ENCODE measurements around the gene PTPRN2. TPM values are rescaled to one million over a fixed set of nuclear protein-coding genes. Genes with fewer than 3 reads are reported as not detected.

Gene PTPRN2
- total RNA-seq, 1 experiment from 2014 or later: not detected

- Histone ChIP-seq H3K79me2 (ENCODE audit: low read depth) (no peaks in the 10 kb centered on the region), H2AFZ (no peak overlapping the region), H3K36me3 (ENCODE audit: low read depth) (no peaks in the 10 kb centered on the region), H3K9me3 (ENCODE audit: insufficient read depth, low read depth) (no peaks in the 10 kb centered on the region), H4K20me1 (ENCODE audit: insufficient read depth) (no peaks in the 10 kb centered on the region), H3K27ac (no peak overlapping the region), H3K27me3 (ENCODE audit: insufficient read depth, low read depth) (peaks cover 95% of the 10 kb centered on the region), H3K9me2 (ENCODE audit: insufficient read depth) (no peaks in the 10 kb centered on the region), H3K4me3 (no peak overlapping the region), H3F3A (ENCODE audit: insufficient read depth, low read depth) (no peaks in the 10 kb centered on the region), H3K4me1 (replicated peaks; ENCODE audit: insufficient read depth) (no peaks in the 10 kb centered on the region), H3K4me2 (no peak overlapping the region)
- intact Hi-C loops (cut with micrococcal nuclease; ENCODE audit: unreplicated experiment): no loop called here
- CTCF ChIA-PET: no interaction called here
- TF ChIP-seq CTCF (conservative IDR thresholded peaks at IDR 0.05): no peak
- DNase-seq: no peak
- BruUV-seq (replicated peaks): no TSS peak
- POLR2A ChIA-PET (ENCODE audit: unreplicated experiment): no interaction called here
Observed at GRCh38 chr7:157832006-157832405, 755.6 kb downstream of the PTPRN2 start.

- no TSS peak for BruUV-seq (replicated peaks)
- no peaks in the 10 kb centered on the region for H3K9me2 ChIP-seq (ENCODE audit: insufficient read depth)
- no peaks in the 10 kb centered on the region for H3K36me3 ChIP-seq (ENCODE audit: low read depth)
- CTCF ChIA-PET: no interaction called here
- TF ChIP-seq EZH2 (IDR thresholded peaks at IDR 0.05; ENCODE audit: low read depth) (no peak), CTCF (conservative IDR thresholded peaks at IDR 0.05) (no peak)
- H4K20me1 ChIP-seq (ENCODE audit: insufficient read depth): no peaks in the 10 kb centered on the region
- DNase-seq: no peak
- intact Hi-C loops (cut with micrococcal nuclease; ENCODE audit: unreplicated experiment): no loop called here
- no peak overlapping the region for H3K4me3 ChIP-seq
- no peak overlapping the region for H3K27ac ChIP-seq
- no peak overlapping the region for H3K4me2 ChIP-seq
- no peaks in the 10 kb centered on the region for H3K79me2 ChIP-seq (ENCODE audit: low read depth)
- H2AFZ ChIP-seq: no peak overlapping the region
- no peaks in the 10 kb centered on the region for H3K9me3 ChIP-seq (ENCODE audit: insufficient read depth, low read depth)
- H3F3A ChIP-seq (ENCODE audit: insufficient read depth, low read depth): no peaks in the 10 kb centered on the region
- H3K27me3 ChIP-seq (ENCODE audit: insufficient read depth, low read depth): peaks cover 97% of the 10 kb centered on the region
- H3K4me1 ChIP-seq (replicated peaks; ENCODE audit: insufficient read depth): no peaks in the 10 kb centered on the region
- POLR2A ChIA-PET (ENCODE audit: unreplicated experiment): no interaction called here
Observed at GRCh38 chr7:157831143-157831905, 756.3 kb downstream of the PTPRN2 start.

GRCh38 chr7:157830331-157830730 lies 757.3 kb downstream of the PTPRN2 start:
- no peaks in the 10 kb centered on the region for H3K79me2 ChIP-seq (ENCODE audit: low read depth)
- H3K27me3 ChIP-seq (ENCODE audit: insufficient read depth, low read depth): peaks cover 92% of the 10 kb centered on the region
- no peaks in the 10 kb centered on the region for H3K4me1 ChIP-seq (replicated peaks; ENCODE audit: insufficient read depth)
- no peak overlapping the region for H2AFZ ChIP-seq
- H3F3A ChIP-seq (ENCODE audit: insufficient read depth, low read depth): no peaks in the 10 kb centered on the region
- no peak for DNase-seq
- ChIA-PET CTCF (no interaction called here), POLR2A (ENCODE audit: unreplicated experiment) (no interaction called here)
- intact Hi-C loops (cut with micrococcal nuclease; ENCODE audit: unreplicated experiment): no loop called here
- no TSS peak for BruUV-seq (replicated peaks)
- no peak overlapping the region for H3K4me3 ChIP-seq
- H3K27ac ChIP-seq: no peak overlapping the region
- no peaks in the 10 kb centered on the region for H3K9me3 ChIP-seq (ENCODE audit: insufficient read depth, low read depth)
- no peaks in the 10 kb centered on the region for H3K36me3 ChIP-seq (ENCODE audit: low read depth)
- H3K9me2 ChIP-seq (ENCODE audit: insufficient read depth): no peaks in the 10 kb centered on the region
- no peak for TF ChIP-seq EZH2 (IDR thresholded peaks at IDR 0.05; ENCODE audit: low read depth)
- H4K20me1 ChIP-seq (ENCODE audit: insufficient read depth): no peaks in the 10 kb centered on the region
- H3K4me2 ChIP-seq: no peak overlapping the region

- no peaks in the 10 kb centered on the region for H3K4me1 ChIP-seq (replicated peaks; ENCODE audit: insufficient read depth)
- H3F3A ChIP-seq (ENCODE audit: insufficient read depth, low read depth): no peaks in the 10 kb centered on the region
- no peak overlapping the region for H3K4me2 ChIP-seq
- no peak overlapping the region for H3K27ac ChIP-seq
- ChIA-PET CTCF (no interaction called here), POLR2A (ENCODE audit: unreplicated experiment) (no interaction called here)
- no peak overlapping the region for H2AFZ ChIP-seq
- intact Hi-C loops (cut with micrococcal nuclease; ENCODE audit: unreplicated experiment): no loop called here
- BruUV-seq (replicated peaks): no TSS peak
- H3K4me3 ChIP-seq: no peak overlapping the region
- no peaks in the 10 kb centered on the region for H3K9me3 ChIP-seq (ENCODE audit: insufficient read depth, low read depth)
- no peaks in the 10 kb centered on the region for H4K20me1 ChIP-seq (ENCODE audit: insufficient read depth)
- H3K9me2 ChIP-seq (ENCODE audit: insufficient read depth): no peaks in the 10 kb centered on the region
- TF ChIP-seq EZH2 (IDR thresholded peaks at IDR 0.05; ENCODE audit: low read depth): no peak
- TF ChIP-seq CTCF (conservative IDR thresholded peaks at IDR 0.05): no peak
- H3K27me3 ChIP-seq (ENCODE audit: insufficient read depth, low read depth): peaks cover 92% of the 10 kb centered on the region
- no peaks in the 10 kb centered on the region for H3K79me2 ChIP-seq (ENCODE audit: low read depth)
- no peaks in the 10 kb centered on the region for H3K36me3 ChIP-seq (ENCODE audit: low read depth)
- no peak for DNase-seq
Observed at GRCh38 chr7:157829491-157829890, 758.1 kb downstream of the PTPRN2 start.

All from PC-9 (cell line).